Renal cortical epithelial cell (primary cell): ENCODE measurements around the gene CYP3A4. TPM values are rescaled to one million over a fixed set of nuclear protein-coding genes. Genes with fewer than 3 reads are reported as not detected.
"Not testable (repeated sequence)": the region's sequence is repeated elsewhere in the genome, so short reads cannot be mapped to it uniquely, and the experiment has no call there.

ENCODE experiments used
- DNase-seq: peaks from one replicate; pipeline ENCODE4 v3.0.0-alpha.2; 2011; ENCODE audit warnings: low read depth
- total RNA-seq: library from RNA; depleted of rRNA; stranded (reverse); fragments of >200 nt; gene quantifications from 2 replicates; pipeline ENCODE4 v1.2.3, GENCODE V29; 2014

CYP3A4 gene
- total RNA-seq, 1 donor from 2014 or later = not detected

- no peak for DNase-seq
Observed at GRCh38 chr7:99792967-99793366, 9.0 kb upstream of the CYP3A4 start.

DNA sequence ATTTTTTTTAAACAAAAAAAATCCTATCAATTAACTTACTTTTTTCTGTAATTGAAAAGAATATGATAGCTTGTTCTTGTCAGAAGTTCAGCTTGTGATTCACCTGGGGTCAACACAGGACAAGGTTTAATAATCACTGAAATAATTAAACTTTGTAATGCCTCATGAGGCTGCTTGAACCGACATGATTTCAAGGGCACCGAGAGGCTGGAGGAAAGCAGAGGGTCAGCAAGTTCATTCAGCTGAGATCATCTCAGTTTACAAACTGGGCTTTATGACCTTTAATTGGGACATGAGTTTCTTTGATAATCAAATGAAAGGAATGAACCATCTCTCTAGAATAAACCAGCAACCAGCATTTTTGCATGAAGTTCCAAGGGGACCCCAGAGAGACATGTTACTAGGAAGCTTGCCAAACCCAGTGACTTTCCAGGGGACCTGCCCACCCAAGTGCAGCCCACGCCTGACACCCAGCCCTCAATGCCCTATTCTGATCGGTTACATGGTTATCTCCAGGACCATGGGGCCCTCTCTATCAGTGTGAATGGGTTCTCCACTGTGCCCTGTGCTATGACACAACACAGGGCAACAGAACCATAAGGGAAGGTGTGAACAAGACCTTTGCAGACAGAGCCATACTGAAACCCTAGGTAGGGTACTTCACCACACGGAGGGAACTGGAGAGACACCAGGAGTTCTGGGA, 7.8 kb upstream of the CYP3A4 start:
- DNase-seq = peak; percentile 68

DNA sequence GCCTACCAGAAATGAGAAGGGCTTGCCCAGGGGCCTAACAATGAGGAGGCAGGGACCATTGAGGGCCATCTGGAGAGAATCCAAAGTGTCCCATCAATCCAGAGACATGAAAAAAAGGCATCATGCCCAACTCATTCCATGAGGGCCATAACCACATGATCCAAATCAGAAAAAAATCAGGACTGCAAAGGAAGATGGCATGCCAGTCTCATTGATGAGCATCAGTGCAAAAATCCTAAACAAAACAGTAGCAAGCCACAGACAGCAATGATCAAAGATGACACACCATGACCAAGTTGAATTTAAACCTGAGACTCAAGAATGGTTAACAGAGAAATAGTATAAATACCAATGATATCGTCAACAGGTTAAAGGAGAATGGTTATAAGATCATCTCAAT, 7.0 kb upstream of the CYP3A4 start:
- DNase-seq = peak; percentile 89

- DNase-seq = peak; percentile 23
Observed at GRCh38 chr7:99790407-99790806, 6.4 kb upstream of the CYP3A4 start.

DNA sequence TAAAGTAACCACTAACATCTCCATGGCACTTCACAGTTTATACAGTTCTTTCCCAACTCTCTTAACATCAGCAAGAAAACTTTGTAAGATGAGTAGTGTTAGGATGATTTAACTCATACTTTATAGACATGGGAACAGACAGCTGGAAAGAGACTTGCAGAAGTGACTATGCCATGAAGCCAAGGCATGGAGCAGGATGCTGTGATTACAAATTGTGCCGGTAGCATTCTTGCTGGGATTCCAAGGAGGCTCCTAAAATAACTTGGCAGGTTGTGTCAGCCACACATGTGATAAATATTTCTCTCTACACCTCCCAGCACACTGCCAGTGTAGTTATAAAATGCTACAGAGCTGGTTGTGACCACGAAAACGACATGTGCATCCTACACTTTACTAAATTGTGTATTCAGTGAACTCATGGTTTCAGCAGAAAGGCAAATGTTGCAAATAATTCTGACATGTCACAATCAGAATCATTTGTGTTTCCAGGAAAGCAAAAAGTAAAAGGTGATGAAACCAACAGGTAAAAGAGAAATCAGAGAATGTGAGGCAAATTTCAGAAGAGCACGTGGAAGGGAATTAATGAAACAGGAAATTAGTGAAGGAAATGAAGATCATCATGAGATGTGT, 5.6 kb upstream of the CYP3A4 start:
- peak; percentile 23 for DNase-seq

DNA sequence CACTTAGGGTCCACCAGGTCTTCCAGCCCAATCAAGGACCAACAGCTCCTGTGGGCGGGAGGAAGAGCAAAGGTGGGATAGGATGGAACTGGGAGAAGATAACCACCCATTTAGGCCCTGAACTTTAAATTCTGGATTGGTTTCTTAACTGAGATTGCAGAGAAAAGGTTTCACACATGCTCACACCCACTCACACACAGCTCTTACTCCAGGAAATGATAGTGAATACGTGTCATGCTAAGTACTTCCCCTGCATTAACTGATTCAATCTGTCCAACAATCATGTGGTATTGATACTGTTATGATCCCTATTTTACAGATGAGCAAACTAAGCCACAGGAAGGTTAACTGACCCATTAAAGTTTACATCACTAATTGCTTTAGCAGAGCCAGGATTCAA, 4.6 kb upstream of the CYP3A4 start:
- peak; percentile 21 for DNase-seq

DNA sequence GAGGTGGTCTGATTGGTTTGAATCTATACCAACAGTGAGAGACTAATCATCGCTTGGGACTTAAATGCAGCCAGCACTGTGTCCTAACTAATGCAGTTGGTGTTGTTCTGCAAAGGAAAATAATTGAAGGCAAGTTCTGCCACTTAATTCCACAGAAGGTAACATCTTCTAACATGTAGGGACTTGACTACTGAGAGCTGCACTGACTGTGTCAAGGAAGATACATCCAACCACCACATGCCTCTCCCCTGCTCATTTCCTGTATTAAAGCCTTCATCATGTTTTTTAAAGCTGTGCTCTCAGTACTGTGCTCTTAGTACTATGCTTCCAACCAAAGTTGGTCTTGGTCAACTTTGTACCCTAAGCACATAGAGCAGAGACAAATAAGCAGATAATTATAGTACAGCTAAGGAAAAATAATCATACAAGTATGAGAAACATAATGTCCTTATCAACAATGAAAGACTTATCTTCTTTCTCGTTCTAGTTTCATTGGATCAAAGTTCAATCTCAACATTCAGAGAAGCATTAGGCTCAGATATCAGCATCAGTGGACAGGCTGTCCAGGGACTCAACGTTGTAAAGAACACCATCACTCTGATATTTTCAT, 2.8 kb upstream of the CYP3A4 start:
- DNase-seq = no peak

GRCh38 chr7:99785654-99786053, 1.7 kb upstream of the CYP3A4 start:
- DNase-seq = not testable (repeated sequence)

DNA sequence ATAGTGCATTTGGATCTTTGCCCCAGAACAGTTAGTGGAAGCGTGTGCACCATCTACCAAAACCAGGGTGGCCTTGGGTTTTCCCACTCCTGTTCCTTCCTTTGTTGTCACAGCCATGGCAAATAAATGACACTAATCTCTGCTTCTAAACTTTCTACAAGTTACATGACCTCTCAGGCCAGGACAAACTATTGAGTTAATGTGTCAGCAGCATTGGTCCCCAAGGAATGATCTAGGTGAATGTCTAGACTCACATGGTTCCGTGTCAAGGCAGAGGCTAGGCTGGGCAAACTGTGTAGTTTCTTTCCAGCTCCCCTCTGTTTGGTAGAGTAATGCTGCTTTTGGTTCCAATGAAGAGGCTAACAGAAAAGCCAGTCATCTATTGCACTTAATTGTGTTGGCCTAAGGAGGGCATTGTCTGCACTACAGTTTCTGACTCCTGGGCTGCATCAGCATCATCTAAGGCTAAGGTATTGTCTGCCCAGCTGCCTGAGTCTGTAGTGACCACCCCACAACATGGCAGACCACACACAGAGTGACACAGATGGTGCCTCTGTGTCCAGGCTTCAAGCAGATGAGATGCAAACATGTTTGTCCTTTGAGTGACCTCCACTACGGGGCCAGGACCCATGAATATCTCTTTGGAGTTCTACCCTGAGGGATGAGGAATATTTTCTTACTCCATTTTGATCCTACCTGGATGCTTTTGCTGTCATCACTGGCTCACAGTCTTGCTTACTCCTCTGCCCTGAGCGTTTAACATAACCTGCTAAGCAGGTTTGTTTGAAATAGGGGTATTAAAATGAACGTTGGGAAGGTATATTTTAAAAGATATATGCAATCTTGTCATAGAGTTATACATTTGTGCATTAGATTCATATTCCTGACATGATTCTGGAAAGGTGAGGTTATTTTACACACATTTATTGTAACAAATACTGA, 1.7 kb downstream of the CYP3A4 start:
- DNase-seq = no peak

GRCh38 chr7:99780588-99780987, 3.4 kb downstream of the CYP3A4 start:
- DNase-seq = no peak

DNA sequence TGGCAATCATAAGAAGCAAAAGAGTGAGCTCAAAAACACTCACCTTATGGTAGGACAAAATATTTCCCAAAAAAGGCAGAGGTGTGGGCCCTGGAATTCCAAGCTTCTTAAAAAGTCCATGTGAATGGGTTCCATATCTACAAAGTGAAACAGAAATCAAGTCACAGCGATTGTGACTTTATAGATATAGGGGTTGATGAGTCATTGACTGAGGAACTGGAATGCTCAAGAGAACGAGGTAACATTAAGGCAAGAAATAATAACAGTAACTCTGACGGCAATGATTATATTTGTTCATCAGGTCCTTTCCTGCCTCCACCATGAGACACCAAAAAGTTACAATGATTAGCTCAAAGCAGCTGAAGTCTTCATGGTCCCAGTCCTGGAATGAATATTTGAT, 4.0 kb downstream of the CYP3A4 start:
- no peak for DNase-seq

GRCh38 chr7:99778880-99779279, 5.1 kb downstream of the CYP3A4 start:
- DNase-seq = no peak

- DNase-seq = peak; percentile 48
Observed at GRCh38 chr7:99773395-99773794, 10.6 kb downstream of the CYP3A4 start.

GRCh38 chr7:99772565-99772964, 11.4 kb downstream of the CYP3A4 start:
- peak; percentile 85 for DNase-seq

DNA sequence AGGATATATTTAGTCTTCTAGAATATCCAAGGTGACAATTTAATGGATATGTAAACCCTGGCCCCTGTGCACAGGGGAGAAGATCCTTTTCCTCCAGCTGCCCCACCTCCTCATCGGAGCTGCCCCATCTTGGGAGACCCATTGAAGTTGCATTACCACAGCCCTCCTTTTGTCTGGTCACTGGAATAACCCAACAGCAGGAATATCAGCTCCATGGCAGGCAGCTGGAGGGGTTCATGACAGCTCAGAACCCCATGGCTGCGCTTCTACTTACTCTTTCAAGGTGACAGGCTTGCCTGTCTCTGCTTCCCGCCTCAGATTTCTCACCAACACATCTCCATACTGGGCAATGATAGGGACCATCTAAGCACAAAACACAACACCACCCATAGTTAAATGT, 14.5 kb downstream of the CYP3A4 start:
- not testable (repeated sequence) for DNase-seq

GRCh38 chr7:99768471-99768870, 15.5 kb downstream of the CYP3A4 start:
- no peak for DNase-seq

DNA sequence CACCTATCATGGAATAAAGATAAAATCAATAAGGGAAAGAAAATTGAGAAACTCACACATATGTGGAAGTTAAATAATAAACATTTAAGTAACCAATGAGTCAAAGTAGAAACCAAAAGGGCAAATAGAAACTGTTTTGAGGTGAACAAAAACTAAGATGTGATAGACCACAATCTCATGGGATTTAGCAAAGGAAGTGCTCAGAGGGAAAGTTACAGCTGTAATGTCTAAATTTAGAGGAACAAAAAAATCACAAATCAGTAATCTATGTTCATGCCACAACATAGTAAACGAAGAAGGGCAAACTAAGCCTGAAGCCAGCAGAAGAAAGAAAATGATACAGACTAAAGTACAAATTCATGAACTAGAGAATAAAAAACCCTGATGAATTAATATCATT, 16.3 kb downstream of the CYP3A4 start:
- no peak for DNase-seq

DNA sequence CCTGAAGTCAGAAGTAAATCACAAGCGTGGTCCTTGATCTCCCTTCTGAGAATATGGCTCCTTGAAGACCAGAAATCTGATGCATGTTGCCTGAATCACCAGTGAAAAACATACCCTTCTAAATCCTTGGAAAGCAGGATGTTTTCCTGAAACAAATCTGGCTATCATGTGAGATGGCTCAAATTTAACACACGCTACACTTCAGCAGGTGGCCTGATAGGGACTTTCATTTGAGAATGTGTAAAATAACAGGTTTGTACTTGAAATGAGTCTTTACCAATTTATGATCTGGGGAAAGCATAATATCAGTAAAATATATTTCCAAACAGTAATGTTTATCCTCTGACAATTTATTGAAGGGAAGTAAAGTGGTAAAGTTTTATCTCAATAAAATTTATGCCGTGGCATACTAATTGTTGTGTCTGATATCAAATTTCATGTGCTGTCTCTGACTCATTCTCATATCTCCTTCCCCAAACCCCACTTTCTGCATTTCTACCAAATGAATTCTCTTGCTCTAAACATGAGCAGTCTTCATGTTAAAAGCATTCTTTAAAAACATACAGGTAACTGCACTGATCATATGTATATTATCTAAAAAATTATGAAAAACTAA, 17.4 kb downstream of the CYP3A4 start:
- no peak for DNase-seq

DNA sequence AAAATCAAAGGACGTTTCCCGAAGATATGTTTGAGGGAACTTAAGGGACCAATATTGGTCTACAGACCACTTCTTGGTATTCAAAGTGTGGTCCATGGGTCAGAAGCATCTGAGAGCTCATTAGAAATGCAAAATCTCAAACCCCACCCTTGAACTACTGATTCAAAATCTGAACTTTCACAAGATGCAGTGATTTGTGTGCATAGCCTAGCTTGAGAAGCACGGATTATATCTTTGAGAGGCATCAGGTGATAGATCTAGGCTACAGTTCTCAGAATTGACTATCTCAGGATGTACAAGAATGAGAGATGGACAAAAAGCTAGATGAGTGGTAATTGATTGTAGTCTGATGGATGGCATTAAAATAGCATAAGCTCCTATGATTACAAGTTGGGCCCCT, 19.5 kb downstream of the CYP3A4 start:
- no peak for DNase-seq

DNA sequence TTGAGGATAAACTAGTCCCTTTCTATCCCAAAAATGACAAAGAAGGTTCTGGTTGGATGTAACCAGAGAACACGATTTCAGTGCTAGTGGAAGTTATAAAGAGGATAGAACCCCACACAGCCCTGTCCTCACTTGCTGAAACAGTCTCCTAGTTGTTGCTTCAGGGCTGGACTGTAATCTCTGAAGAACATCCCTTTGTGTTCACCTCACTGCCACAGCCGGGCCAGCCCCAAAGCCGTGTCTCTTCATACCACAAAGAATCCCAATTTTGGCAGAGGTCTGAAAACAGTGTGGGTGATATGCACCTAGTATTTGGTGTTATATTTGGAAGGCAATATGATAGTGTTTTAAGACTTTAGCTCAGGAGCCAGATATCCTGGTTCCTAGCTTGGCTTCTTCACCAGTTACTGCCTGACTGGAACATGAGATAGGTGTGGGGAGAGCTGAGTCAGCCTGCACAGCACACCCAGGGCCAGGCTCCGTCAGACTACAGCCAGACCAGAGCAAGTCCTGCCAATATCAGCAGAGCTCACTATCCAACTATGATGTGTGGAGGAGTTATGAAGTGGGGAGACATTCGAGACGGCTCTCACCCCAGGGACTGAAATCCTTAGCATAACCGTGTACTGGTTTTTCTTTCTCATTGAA, 21.2 kb downstream of the CYP3A4 start:
- peak; percentile 42 for DNase-seq

- DNase-seq = no peak
Observed at GRCh38 chr7:99755085-99755484, 28.9 kb downstream of the CYP3A4 start.
